NCI-H1417 treated with DMSO at 0.1 percent for 48 hours (cell line): ENCODE data around the gene AGT.
"Not testable (repeated sequence)": the region's sequence is repeated elsewhere in the genome, so short reads cannot be mapped to it uniquely, and the experiment has no call there.

Experiments
- DNase-seq: peaks from one replicate; lab custom pipeline; 2025; lab: John Stamatoyannopoulos, UW

The AGT gene

DNA sequence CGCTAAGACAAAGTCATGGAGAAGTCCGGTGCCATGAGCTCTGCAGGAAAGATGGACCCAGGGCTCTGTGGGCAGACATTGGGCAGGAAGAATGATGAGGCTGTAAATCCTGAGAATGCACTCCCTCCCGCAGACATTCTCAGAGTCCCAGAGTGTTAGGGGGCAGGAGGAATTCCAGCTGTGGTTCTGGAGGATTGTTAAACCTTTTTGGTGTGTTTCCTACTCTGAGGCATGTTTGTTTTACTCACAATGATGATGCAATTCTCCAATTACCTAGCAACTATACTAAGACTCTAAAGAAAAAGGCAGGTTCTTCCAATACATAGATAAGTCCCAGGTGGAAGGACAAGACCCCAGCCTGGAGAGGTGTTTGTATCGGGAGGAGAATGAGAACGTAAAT, 30.5 kb upstream of the AGT start:
- no peak for DNase-seq

- no peak for DNase-seq
These were observed 30.0 kb upstream of the AGT start for GRCh38 chr1:230743899-230744298.

- DNase-seq, result no peak
These were observed 25.8 kb upstream of the AGT start for GRCh38 chr1:230739564-230740290.

DNA sequence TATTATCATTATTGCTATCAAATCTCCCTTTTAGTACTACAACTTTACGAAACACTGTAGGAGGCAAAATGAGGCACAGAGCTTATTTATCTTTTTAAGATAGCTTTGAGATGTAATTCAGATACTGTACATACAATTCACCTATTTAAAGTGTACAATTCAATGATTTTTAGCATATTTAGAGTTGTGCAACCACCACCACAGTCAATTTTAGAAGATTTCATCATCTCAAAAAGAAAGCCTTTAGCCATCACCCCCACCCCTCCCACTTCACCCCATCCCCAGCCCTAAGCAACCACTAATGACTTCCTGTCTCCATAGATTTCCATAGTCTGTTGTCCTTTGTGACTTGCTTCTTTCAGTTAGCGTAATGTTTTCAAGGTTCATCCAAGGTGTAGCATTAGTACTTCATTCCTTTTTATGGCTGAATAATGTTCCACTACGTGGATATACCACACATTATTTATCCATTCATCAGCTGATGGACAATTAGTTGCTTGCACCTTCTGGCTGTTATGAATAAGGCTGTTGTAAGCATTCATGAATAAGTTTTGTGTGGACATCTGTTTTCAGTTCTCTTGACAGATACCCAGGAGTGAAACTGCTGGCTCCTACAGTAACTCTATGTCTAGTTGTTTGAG, 23.8 kb upstream of the AGT start:
- no peak for DNase-seq

- no peak for DNase-seq
These were observed 21.5 kb upstream of the AGT start for GRCh38 chr1:230735447-230735846.

DNA sequence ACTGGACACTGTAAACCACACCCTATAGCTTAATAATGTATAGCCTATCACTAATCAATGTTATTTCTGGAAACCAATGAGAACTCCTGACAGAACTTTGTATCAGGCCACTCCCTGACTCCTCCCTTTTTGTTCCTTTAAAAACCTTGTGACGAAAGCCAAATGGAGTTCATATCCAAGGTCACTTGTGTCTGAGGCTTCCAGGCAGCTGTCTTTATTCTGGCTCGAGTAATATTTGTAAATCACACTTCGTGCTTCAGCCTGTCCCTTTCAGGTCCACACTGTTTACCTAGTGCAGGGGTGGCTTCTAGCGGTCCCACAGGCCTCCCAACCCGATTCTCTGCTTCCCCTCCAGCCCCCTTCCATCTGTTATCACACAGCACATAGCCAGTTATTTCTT, 17.1 kb upstream of the AGT start:
- no peak for DNase-seq

- DNase-seq, result no peak
These were observed 14.9 kb upstream of the AGT start for GRCh38 chr1:230728710-230729392.

GRCh38 chr1:230725256-230726012, 11.5 kb upstream of the AGT start:
- DNase-seq, result no peak

DNA sequence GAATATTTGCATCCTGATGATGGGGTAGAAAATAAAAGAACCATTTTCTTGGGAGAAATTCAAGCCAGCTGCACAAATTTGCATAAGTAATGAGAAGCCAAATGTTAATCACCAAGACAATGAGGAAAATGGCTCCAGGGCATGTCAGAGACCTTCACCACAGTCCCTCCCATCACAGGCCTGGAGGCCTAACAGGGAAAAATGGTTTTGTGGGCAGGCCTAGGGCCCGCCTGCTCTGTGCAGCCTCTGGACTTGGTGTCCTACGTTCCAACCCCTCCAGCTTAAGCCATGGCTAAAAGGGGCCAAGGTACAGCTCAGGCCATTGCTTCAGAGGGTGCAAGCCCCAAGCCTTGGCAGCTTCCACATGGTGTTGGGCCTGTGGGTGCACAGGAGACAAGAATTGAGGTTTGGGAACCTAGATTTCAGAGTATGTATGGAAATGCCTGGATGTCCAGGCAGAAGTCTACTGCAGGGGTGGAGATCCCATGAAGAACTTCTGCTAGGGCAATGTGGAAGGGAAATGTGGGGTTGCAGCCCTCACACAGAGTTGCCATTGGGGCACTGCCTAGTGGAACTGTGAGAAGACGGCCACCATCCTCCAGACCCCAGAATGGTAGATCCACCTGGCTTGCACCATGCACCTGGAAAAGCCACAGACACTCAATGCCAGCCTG, 8.1 kb upstream of the AGT start:
- not testable (repeated sequence) for DNase-seq

DNA sequence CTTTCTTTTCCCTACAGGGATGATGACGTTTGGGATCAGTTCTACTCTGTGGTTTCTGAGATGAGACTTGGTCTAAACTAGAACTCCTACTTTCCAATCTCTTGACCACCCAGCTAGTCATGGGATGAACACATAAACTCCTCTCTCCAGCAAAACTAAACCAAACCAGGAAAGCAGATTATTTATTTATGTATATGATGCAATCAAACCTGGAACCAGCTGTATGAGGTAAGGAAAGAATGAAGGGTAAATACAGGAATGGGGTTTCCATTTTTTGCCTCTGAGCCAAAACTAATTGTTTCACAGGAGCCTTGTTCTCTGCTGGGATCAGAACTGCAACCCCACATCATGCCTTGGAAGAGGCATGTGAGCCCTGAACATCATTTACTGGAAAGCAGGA, 3.3 kb upstream of the AGT start:
- DNase-seq, result no peak

DNA sequence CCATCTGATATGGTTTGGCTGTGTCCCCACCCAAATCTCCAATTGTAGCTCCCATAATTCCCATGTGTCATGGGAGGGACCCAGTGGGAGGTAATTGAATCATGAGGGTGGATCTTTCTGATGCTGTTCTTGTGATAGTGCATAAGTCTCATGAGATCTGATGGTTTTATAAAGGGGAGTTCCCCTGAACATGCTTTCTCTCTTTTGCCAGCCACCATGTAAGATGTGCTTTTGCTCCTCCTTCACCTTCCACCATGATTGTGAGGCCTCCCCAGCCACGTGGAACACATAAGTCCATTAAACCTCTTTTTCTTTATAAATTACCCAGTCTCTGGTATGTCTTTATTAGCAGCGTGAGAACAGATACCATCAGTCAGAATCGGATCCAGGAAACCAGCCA, 2.5 kb upstream of the AGT start:
- not testable (repeated sequence) for DNase-seq

- no peak for DNase-seq
These were observed 1.6 kb upstream of the AGT start for GRCh38 chr1:230715510-230715909.

DNA sequence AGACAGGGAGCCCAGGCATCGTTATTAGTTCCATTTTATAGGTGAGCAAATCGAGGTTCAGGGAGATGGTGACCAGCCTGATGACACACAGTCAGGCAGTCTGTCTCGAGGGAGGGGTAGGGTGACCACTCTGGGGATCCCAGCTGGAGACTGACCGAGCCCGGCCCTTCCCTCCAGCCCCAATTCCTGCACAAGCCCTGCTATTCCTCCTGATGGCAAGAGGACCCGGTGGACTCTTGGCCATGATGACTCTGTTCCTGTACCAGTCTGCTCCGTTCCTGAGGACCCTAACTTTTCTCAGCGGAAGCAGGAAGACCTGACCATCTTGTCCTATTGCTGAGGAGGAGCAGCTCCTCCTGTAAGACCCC, 391 bp downstream of the AGT start:
- no peak for DNase-seq

- no peak for DNase-seq
These were observed 784 bp downstream of the AGT start for GRCh38 chr1:230713138-230713537.

DNA sequence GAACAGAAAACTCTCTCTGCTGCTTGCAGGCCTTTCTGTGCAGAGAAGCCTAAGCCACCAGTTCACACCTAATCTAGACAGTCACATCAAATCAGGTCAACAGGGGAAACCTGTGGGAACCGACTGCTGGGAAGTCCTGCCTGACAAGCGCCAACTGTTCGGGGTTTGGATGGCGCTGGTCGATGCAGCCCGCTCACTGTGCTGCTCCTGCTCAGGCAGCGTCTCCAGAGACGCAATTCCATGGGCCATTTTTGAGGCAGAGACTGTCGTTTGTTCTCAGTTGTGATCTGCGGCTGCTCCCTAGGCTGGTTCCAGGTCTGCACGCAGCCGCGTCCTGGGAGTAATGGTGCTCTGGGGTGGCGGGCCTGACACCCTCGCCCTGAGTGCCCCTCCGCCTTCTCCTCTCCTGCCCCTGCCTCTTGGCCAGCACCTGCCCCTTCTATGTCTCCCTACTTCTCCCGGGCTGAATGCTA, 1.4 kb downstream of the AGT start:
- DNase-seq, result no peak

GRCh38 chr1:230711245-230711644, 2.7 kb downstream of the AGT start:
- DNase-seq, result no peak

DNA sequence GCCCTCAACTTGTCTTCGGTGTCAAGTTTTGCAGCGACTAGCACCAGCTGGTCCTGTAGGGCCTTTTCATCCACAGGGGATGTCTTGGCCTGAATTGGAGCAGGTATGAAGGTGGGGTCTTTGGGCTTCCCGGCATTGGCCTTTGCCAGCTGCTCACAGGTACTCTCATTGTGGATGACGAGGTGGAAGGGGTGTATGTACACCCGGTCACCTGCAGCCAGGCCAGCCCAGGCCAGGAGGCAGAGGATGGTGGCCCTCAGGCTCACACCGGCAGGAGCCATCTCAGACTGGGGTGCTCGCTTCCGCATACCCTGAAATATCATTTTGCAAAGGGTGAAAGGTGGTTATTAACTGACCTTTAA, 3.4 kb downstream of the AGT start:
- no peak for DNase-seq

DNA sequence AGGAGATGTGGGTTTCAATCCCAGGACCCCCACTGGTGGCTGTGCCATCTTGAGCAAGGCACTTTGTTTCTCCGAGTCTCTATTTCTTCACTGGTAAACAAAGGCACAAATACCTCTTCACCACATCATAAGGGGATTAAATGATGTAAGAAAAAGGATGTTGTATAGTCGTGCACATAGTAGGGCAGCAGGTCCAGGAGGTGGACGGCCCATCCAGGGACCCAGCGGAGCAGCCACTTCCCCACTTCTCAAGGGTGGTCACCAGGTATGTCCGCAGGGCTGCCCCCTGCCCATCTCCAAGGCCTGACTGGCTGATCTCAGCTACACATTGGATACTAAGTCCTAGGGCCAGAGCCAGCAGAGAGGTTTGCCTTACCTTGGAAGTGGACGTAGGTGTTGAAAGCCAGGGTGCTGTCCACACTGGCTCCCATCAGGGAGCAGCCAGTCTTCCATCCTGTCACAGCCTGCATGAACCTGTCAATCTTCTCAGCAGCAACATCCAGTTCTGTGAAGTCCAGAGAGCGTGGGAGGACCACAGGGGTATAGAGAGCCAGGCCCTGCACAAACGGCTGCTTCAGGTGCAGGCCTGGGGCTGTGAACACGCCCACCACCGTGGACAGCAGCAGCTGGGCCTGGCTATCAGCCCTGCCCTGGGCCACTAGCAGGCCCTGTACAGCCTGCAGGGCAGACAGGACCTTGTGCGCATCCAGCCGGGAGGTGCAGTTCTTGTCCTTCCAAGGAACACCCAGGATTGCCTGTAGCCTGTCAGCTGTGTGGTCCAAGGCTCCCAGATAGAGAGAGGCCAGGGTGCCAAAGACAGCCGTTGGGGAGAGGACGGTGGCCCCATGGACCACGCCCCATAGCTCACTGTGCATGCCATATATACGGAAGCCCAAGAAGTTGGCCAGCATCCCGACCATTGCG, 4.0 kb downstream of the AGT start:
- DNase-seq, result no peak

DNA sequence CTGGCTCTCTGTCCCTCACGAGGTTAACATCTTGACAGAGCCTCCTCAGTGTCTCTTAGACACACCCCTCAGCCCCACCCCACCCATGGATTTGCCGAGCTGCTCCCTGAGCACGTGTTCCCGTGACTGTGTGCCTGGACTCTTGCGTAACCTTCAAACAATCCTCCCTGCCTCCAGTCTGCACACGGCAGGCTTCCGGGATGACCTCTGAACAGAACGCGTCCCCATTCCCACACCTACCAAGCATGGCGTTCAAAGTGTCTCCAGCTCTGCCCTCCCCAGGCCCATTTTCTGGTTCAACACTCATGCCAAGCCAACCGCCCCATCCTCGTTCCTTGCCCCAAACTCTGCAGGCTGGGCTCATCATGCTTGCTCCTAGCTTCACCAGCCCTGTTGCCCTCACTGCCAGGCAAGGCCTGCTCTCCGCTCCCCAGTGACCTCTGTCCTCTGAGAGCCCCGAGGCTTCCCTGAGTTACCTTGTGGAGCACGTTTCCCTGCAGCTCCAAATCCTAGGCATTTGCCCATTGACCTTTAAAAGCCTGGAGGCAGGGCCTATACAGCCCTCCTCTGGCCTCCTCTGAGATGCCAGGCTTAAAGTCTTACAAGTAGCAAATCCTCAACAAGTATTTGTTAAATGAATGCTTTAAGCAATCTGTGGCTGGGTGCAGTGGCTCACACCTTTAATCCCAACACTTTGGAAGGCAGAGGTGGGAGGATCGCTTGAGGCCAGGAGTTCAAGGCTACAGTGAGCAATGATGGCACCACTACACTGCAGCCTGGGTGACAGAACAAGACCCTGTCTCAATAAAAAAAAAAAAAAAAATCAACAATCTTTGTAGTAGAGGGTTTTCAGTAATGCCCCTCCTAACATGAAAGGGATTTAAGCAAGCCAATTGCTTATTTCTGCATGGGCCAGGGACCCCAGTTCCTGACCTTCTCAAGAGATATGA, 5.0 kb downstream of the AGT start:
- DNase-seq, result no peak
